GM21717 (cell line): ENCODE measurements around the gene TIGAR.

ENCODE experiments used
- ATAC-seq: cut with Tn5 transposase; IDR thresholded peaks from one replicate; pipeline ENCODE4 v1.9.1; 2021; ENCODE audit warnings: mild to moderate bottlenecking, moderate library complexity; ENCODE audit not compliant: unreplicated experiment

The TIGAR gene

GRCh38 chr12:4282103-4282891 lies 38.7 kb upstream of the TIGAR start:
- no peak for ATAC-seq

GRCh38 chr12:4282892-4283511 lies 38.0 kb upstream of the TIGAR start:
- ATAC-seq, result no peak

GRCh38 chr12:4283512-4284255 lies 37.3 kb upstream of the TIGAR start:
- no peak for ATAC-seq

- no peak for ATAC-seq
These were observed 36.7 kb upstream of the TIGAR start for GRCh38 chr12:4284306-4284705.

- ATAC-seq, result no peak
These were observed 35.9 kb upstream of the TIGAR start for GRCh38 chr12:4285070-4285469.

- no peak for ATAC-seq
These were observed 34.8 kb upstream of the TIGAR start for GRCh38 chr12:4286228-4286627.

- ATAC-seq, result no peak
These were observed 34.2 kb upstream of the TIGAR start for GRCh38 chr12:4286771-4287317.

- no peak for ATAC-seq
These were observed 33.4 kb upstream of the TIGAR start for GRCh38 chr12:4287325-4288211.

GRCh38 chr12:4288296-4289131 lies 32.5 kb upstream of the TIGAR start:
- no peak for ATAC-seq

- ATAC-seq, result no peak
These were observed 31.7 kb upstream of the TIGAR start for GRCh38 chr12:4289231-4289878.

- ATAC-seq, result no peak
These were observed 30.8 kb upstream of the TIGAR start for GRCh38 chr12:4289998-4290790.

- ATAC-seq, result no peak
These were observed 28.5 kb upstream of the TIGAR start for GRCh38 chr12:4292341-4293073.

- ATAC-seq, result no peak
These were observed 27.6 kb upstream of the TIGAR start for GRCh38 chr12:4293299-4293965.

GRCh38 chr12:4293966-4294505 lies 27.0 kb upstream of the TIGAR start:
- no peak for ATAC-seq

GRCh38 chr12:4296751-4297150 lies 24.3 kb upstream of the TIGAR start:
- ATAC-seq, result no peak

GRCh38 chr12:4297617-4298016 lies 23.4 kb upstream of the TIGAR start:
- no peak for ATAC-seq

- no peak for ATAC-seq
These were observed 20.1 kb upstream of the TIGAR start for GRCh38 chr12:4300883-4301282.
